Measurements from ENCODE around the gene EDN1.

GRCh38 chr6:12294851-12295536 is 4.8 kb downstream of the EDN1 start:
- TF ChIP-seq USF2 (IDR thresholded peaks at IDR 0.05; ENCODE audit: low read depth, low read length), result no peak; the same call in 1 of the 2 replicates
- no peak for TF ChIP-seq CTCF (conservative IDR thresholded peaks at IDR 0.05; ENCODE audit: low read depth, low read length)
- TF ChIP-seq CEBPB (IDR thresholded peaks at IDR 0.05; ENCODE audit: low read depth, low read length), result no peak
- TF ChIP-seq POLR2A (IDR thresholded peaks at IDR 0.05; ENCODE audit: low read depth, low read length), result no peak
- no peak for TF ChIP-seq BHLHE40 (IDR thresholded peaks at IDR 0.05; ENCODE audit: low read depth, low read length)
- no peak for TF ChIP-seq RCOR1 (IDR thresholded peaks at IDR 0.05; ENCODE audit: insufficient replicate concordance, low read length)
- TF ChIP-seq MAZ (IDR thresholded peaks at IDR 0.05; ENCODE audit: borderline replicate concordance, low read depth, low read length), result no peak
- TF ChIP-seq ELK1 (IDR thresholded peaks at IDR 0.05; ENCODE audit: borderline replicate concordance, low read depth, low read length), result no peak
- TF ChIP-seq FOS (IDR thresholded peaks at IDR 0.05; ENCODE audit: low read depth, low read length), result no peak
- no peak for TF ChIP-seq CHD1 (IDR thresholded peaks at IDR 0.05; ENCODE audit: low read depth, low read length)
- TF ChIP-seq RAD21 (IDR thresholded peaks at IDR 0.05; ENCODE audit: low read length), result no peak
- TF ChIP-seq NFE2L2 (IDR thresholded peaks at IDR 0.05; ENCODE audit: low read depth, low read length), result no peak
- no peak for TF ChIP-seq RFX5 (IDR thresholded peaks at IDR 0.05; ENCODE audit: low read depth, low read length)
- TF ChIP-seq MXI1 (IDR thresholded peaks at IDR 0.05; ENCODE audit: borderline replicate concordance, low read depth, low read length), result no peak

All from IMR-90 (cell line).